Measurements from ENCODE around the gene SLC39A10.

- TF ChIP-seq CTCF (IDR thresholded peaks at IDR 0.05; ENCODE audit: low read length) (no peak), EZH2 (optimal IDR thresholded peaks at IDR 0.05; ENCODE audit: low read depth, low read length) (no peak)
Observed at GRCh38 chr2:195758846-195759245, 101.8 kb downstream of the SLC39A10 start.

Measured in MM.1S (cell line).